ENCODE results near the gene TMPRSS4. TPM values are rescaled to one million over a fixed set of nuclear protein-coding genes. Genes with fewer than 3 reads are reported as not detected.
"Not testable (repeated sequence)": the region's sequence is repeated elsewhere in the genome, so short reads cannot be mapped to it uniquely, and the experiment has no call there.

TMPRSS4 gene
- total RNA-seq, 1 experiment from 2014 or later = not detected

GRCh38 chr11:118055966-118056365 lies 20.9 kb upstream of the TMPRSS4 start:
- DNase-seq (ENCODE audit: low read depth) = no peak

- no peak for DNase-seq (ENCODE audit: low read depth)
Measured at GRCh38 chr11:118056806-118057205, 20.1 kb upstream of the TMPRSS4 start.

DNA sequence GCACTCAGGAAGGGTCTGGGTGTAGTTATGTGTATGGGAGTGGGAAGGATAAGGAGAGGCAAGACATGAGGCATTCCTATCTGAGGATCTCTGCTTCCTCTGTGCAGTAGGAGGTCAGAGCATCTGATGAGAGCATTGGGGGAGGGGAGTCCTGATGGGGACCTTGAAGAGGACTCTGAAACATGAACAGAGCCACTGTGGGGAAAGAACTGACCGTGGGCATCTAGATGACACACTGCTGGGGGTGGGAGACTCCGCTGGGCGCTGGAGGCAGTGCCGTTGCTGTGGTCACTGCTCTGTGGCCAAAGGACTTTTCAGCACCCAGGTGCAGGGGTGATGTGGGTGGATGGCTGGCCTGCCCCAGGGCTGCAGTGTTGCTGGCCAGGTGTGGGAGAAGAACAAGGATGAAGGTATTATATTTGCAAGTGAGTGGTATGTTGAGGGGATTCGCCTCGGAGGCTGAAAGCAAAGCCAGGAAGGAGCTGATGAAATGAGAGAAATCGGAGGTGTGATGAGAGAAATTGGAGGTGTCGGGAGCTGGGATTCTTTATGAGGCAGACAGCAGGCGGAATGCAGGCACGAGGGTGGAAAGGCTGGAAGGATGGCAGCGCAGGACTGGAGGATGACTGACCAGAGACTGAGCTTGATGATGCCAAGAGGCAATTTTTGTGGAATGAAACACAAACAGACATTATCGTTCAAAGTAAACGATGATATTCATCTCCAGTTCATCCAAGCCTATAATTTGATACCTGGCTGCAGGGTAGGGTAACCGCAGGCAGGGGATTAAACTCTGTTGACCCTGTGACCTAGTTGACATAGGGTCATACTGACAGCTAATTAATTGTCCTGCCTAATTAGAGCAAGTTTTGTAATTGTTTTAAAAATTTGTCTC lies 19.4 kb upstream of the TMPRSS4 start:
- no peak for DNase-seq (ENCODE audit: low read depth)

DNA sequence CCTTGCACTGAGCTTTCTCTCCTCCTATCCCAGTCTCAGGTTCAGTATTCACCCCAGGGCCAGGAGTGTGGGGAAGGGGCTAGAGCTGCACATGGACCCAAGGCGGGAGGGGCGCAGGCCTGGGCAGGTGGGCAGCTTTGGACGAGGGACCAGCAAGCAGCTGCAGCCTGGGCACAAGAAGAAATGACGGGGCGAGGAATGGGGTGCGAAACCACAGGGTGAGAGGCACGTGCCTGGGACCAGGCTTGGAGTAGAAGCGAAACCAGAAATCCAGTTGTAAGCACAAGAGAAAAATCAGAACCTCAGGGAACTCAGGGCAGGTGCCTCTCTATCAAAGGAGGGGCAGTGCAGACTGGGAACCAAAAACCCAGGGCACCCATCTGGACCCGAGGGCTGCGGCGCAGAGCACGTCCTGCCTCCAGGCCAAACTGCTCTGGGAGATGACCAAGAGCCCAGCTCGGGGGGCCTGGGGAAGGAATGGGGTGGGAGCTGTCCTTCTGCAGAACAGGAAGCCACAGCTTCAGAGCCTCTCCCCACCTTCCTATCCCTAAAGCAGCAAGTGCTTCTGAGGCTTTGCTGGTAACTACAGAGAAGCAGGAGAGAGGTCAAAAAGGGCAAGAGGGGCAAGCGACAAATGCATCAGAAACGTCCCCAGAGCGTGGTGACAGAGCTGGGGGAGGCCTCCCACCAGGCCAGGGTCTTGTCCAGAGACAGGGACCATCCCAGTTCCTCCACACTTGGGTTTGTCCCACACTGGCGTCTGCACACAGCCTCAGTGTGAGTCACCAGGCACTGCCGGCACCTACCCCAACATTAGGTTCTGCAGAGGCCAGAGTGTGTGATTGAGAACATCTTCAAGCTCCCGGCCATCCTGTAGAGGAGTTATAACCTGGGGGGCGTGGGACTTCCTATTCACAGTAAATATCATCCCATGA lies 18.3 kb upstream of the TMPRSS4 start:
- no peak for DNase-seq (ENCODE audit: low read depth)

DNA sequence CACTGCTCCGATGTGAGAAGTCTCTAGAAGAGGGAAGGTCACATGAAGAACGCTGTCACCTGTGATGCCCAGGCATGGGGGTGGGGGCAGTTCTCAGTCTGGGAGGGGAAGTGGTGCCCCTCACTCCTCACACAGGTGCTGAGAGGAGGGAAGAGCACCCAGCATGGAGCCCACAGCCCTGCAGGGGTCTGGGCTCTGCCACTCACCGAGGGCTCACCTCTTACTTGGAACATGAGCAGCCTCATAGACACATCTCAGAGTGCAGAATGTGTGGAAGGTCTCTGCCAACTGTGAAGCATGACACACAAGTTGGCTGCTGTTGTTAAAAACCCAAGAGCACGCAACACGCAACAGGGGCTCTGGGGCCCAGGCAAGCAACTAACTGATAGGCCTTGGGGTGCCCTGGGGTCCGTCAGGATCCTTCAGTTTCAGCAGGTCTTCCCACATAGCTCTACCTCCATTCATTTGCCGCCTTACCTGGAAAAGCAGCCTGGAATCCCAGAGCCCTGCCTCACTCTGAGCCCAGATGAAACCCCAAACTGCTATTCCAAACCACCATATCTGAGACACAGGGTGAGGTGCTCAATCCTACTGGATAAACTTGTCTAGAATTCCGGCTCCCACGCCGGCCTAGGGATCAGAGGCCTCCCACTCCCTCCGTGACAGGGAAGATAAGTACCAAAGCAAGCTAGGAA lies 17.5 kb upstream of the TMPRSS4 start:
- DNase-seq (ENCODE audit: low read depth) = no peak

DNA sequence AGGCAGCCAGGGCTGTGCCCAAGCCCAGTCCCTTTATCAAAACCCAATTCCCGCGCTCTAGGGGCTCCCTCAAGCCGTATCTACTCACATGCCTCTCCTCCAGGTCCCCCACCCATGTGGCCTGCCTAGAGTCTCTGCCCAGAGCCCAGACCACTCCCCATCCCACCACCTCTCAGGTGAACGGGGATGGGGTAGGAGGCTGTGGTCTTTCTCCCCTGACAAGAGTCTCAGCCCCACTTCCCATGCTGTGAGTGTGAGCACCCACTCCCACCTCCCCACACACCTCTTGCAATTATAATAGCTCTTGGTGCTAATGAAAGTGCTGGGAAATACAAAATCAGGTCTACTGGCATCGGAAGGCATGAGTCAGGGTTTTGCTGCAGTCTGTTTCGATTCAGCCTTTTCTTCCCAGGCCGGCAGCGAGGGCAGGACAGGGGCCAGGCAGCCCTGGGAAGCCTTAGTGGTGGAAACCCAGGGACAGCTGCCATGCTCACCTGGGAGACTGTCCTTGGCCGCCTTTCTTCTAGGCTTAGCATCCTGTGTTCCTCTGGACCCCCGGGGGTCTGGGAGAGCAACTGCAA lies 16.7 kb upstream of the TMPRSS4 start:
- DNase-seq (ENCODE audit: low read depth) = no peak

GRCh38 chr11:118060869-118061268 lies 16.0 kb upstream of the TMPRSS4 start:
- no peak for DNase-seq (ENCODE audit: low read depth)

DNA sequence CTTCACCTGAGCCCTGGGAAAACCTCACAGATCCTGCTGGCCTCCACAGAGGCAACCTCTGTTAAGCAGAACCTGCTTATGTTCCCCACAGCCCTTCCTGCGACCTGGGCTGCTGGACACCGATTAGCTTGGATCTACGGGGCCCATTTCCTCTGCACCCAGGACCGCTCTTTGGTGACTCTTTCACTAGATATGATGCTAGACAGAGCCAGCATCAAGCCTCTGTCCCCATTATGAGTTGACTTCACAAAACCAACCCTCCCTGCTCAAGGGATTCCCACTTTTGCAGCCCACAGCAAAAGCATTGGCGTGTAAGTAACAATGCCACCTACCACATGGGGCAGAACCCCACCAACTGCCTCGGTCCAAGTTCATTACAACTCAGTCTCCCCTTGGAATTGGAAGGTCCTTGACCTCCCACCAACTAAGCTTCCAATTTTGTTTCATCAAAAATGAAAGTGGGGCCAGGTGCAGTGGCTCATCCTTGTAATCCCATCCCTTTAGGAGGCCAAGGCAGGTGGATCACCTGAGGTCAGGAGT lies 15.2 kb upstream of the TMPRSS4 start:
- no peak for DNase-seq (ENCODE audit: low read depth)

DNA sequence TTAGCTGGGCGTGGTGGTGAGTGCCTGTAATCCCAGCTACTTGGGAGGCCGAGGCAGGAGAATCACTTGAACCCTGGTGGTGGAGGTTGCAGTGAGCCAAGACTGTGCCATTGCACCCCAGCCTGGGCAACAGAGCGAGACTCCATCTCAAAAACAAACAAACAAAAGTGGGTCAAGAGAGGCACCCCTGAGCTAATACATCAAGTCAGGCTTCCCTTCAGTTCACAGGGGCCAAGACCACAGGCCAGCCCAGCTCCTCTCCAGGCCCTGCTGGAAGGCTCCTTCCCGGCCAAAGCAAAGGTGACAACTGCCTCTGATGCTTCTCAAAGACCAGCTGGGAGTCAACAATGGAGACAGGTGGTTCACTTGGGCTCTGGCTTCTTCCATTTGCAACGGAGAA lies 14.7 kb upstream of the TMPRSS4 start:
- DNase-seq (ENCODE audit: low read depth) = not testable (repeated sequence)

DNA sequence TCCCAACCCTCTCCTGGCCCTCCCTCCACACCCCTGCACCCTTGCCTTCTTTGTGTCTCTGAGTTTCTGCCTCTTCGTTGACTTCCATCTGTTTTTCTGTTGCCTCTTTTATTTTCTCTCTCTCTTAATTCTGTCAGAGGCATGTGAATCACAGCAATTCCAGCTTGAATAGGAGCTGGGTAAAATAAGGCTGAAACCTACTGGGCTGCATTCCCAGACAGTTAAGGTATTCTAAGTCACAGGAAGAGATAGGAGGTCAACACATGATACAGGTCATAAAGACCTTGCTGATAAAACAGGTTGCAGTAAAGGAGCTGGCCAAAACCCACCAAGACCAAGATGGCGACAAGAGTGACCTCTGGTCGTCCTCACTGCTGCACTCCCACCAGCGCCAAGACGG lies 14.2 kb upstream of the TMPRSS4 start:
- not testable (repeated sequence) for DNase-seq (ENCODE audit: low read depth)

DNA sequence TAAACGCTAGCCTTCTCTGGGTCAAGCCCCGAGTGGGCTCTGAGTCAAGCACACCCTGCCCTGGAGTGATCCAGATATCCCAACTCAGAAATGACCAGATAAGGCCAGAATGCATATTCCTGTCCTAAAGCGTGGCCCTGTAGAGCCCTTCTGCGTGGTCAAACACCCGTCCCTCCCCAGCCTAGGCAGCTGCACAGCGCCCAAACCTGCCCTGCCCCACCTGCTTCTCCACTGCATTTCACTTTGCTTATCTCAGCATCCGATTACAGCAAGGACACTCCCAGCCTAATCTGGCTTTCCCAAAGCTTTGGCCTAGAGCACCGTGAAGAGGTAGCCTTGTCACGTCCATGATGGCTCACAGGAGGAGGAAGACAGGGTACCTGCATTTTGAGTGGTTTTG lies 11.9 kb upstream of the TMPRSS4 start:
- no peak for DNase-seq (ENCODE audit: low read depth)

DNA sequence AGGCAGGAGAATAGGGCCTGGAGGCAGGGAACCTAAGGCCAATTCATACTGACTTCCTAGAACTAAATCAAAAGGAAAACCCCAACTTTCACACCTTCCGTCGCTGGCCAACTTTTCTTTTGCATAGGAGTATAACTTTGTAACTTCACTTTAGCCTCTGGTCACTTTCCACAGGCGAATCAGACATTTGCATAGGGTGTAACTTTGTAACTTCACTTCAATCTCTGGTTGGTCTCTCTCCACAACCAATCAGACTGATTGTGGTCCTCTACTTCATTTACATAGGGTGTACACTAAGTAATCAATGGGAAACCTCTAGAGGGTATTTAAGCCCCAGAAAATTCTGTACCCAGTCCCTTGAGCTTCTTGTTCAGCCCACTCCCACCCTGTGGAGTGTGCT lies 11.5 kb upstream of the TMPRSS4 start:
- DNase-seq (ENCODE audit: low read depth) = no peak

DNA sequence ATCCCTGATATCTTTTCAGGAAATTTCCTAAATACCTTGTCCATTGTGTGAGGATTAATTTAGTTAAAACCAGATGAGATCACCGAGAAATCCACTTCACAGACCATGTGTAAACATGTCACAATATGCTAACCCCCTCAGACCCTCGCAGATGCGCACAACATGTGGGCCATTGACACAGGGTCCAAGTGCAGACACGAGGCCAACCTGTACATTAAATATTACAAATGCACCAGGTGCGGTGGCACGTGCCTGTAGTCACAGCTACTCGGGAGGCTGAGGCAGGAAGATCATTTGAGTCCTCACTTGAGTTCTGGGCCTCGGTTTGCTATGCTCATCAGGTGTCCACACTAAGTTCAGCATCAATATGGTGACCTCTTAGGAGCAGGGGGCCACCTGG lies 9.9 kb upstream of the TMPRSS4 start:
- no peak for DNase-seq (ENCODE audit: low read depth)

GRCh38 chr11:118068206-118068944 lies 8.5 kb upstream of the TMPRSS4 start:
- no peak for DNase-seq (ENCODE audit: low read depth)

- no peak for DNase-seq (ENCODE audit: low read depth)
Measured at GRCh38 chr11:118068945-118069612, 7.8 kb upstream of the TMPRSS4 start.

GRCh38 chr11:118071416-118072030 lies 5.4 kb upstream of the TMPRSS4 start:
- no peak for DNase-seq (ENCODE audit: low read depth)

DNA sequence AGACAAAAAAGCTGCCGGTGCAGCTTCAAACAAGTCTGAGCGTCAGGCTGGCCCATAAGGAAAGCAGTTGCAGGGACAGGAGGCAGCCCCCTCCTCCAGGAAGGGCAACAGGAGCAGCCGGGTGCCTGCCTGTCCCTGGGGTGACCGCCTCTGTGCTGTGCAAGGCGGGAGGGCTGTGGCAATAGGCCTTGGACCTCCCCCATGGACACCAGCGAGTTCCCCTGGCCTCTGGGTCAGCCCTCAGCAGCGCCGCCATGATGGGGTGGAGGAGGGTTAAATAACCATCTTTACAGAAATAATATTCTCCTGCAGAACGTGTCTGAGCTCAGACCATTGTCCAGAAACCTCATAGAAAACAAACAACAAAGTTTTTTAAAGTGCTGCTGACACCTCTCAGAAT lies 3.3 kb upstream of the TMPRSS4 start:
- no peak for DNase-seq (ENCODE audit: low read depth)

DNA sequence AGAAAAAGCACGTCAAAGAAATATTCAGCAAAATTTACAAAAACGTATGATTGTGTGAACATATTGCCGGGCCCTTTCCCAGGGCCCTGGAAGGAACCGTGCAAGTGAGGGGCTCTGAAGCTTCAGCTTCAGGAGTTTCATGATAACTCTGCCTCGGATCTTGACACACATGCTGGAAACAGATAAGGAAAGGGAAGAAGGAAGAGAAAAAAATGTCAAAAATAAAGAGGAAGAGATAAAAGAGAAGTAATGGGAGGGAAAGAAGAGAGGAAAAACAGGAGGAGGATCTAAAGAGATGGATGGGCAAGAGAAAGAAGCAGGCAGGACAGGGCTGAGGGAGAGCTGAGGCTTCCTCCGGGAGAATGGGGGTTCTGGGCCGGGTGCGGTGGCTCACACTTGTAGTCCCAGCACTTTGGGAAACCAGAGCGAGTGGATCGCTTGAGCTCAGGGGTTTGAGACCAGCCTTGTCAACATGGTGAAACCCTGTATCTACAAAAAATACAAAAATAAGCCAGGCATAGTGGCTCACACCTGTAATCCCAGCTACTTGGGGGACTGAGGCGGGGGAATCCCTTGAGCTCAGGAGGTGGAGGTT lies 2.7 kb upstream of the TMPRSS4 start:
- no peak for DNase-seq (ENCODE audit: low read depth)

GRCh38 chr11:118074785-118075184 lies 2.1 kb upstream of the TMPRSS4 start:
- DNase-seq (ENCODE audit: low read depth) = no peak
